ENCODE results near the gene TMEM132D.

DNA sequence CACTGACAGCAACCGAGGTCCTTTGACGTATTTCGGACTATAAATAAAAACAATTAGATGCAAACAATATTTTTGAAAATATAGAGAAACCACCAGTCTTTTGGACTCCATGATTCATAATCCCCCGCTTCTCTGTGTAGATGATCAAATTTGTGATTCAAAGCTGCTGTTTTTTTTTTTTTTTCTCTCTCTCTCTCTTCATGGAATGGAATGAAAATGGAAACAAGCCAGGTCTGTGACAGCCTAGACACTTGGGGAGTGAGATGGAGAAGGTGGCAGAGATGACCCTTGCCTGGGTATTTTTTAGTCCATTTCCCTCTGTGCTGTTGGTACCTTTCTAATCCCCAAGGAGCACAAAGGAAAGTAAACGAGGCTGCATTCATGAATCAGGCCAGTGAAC lies 802.0 kb downstream of the TMEM132D start:
- TF ChIP-seq, protein P1, sequence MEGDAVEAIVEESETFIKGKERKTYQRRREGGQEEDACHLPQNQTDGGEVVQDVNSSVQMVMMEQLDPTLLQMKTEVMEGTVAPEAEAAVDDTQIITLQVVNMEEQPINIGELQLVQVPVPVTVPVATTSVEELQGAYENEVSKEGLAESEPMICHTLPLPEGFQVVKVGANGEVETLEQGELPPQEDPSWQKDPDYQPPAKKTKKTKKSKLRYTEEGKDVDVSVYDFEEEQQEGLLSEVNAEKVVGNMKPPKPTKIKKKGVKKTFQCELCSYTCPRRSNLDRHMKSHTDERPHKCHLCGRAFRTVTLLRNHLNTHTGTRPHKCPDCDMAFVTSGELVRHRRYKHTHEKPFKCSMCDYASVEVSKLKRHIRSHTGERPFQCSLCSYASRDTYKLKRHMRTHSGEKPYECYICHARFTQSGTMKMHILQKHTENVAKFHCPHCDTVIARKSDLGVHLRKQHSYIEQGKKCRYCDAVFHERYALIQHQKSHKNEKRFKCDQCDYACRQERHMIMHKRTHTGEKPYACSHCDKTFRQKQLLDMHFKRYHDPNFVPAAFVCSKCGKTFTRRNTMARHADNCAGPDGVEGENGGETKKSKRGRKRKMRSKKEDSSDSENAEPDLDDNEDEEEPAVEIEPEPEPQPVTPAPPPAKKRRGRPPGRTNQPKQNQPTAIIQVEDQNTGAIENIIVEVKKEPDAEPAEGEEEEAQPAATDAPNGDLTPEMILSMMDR (IDR thresholded peaks at IDR 0.05; ENCODE audit: insufficient read depth, low read length, poor library complexity, severe bottlenecking) = no peak
- TF ChIP-seq EZH2phosphoT487 (conservative IDR thresholded peaks at IDR 0.05; ENCODE audit: low read length) = no peak

Data from SU-DHL-6 (cell line).